GM19351 (cell line): ENCODE data around the gene ARHGAP26.
A peak's percentile ranks its signal among the peaks of the same experiment; 100 is the strongest.
"Not testable (repeated sequence)": the region's sequence is repeated elsewhere in the genome, so short reads cannot be mapped to it uniquely, and the experiment has no call there.

Source experiments
- ATAC-seq: cut with Tn5 transposase; IDR thresholded peaks from one replicate; pipeline ENCODE4 v1.9.1; 2021; ENCODE audit warnings: mild to moderate bottlenecking, moderate library complexity; ENCODE audit not compliant: unreplicated experiment

The ARHGAP26 gene

GRCh38 chr5:143191720-143192119 is 421.5 kb downstream of the ARHGAP26 start:
- ATAC-seq: no peak

- ATAC-seq: no peak
Measured at GRCh38 chr5:143192191-143192900, 422.2 kb downstream of the ARHGAP26 start.

GRCh38 chr5:143194206-143194605 is 424.0 kb downstream of the ARHGAP26 start:
- no peak for ATAC-seq

GRCh38 chr5:143194713-143195112 is 424.5 kb downstream of the ARHGAP26 start:
- no peak for ATAC-seq

- ATAC-seq: no peak
Measured at GRCh38 chr5:143195491-143195890, 425.3 kb downstream of the ARHGAP26 start.

GRCh38 chr5:143196601-143197259 is 426.6 kb downstream of the ARHGAP26 start:
- no peak for ATAC-seq

GRCh38 chr5:143197260-143197656 is 427.1 kb downstream of the ARHGAP26 start:
- no peak for ATAC-seq

- ATAC-seq: no peak
Measured at GRCh38 chr5:143198332-143198731, 428.2 kb downstream of the ARHGAP26 start.

GRCh38 chr5:143199161-143199560 is 429.0 kb downstream of the ARHGAP26 start:
- ATAC-seq: no peak

- no peak for ATAC-seq
Measured at GRCh38 chr5:143199843-143200242, 429.7 kb downstream of the ARHGAP26 start.

GRCh38 chr5:143200781-143201398 is 430.7 kb downstream of the ARHGAP26 start:
- no peak for ATAC-seq

GRCh38 chr5:143201589-143201988 is 431.4 kb downstream of the ARHGAP26 start:
- ATAC-seq: no peak

- ATAC-seq: not testable (repeated sequence)
Measured at GRCh38 chr5:143203301-143203956, 433.3 kb downstream of the ARHGAP26 start.

- ATAC-seq: no peak
Measured at GRCh38 chr5:143204474-143205246, 434.5 kb downstream of the ARHGAP26 start.

- no peak for ATAC-seq
Measured at GRCh38 chr5:143205386-143205785, 435.2 kb downstream of the ARHGAP26 start.

- ATAC-seq: no peak
Measured at GRCh38 chr5:143205883-143206195, 435.7 kb downstream of the ARHGAP26 start.

GRCh38 chr5:143206196-143207053 is 436.2 kb downstream of the ARHGAP26 start:
- peak; percentile 48 for ATAC-seq

- peak; percentile 5 for ATAC-seq
Measured at GRCh38 chr5:143207058-143207457, 436.9 kb downstream of the ARHGAP26 start.

- peak; percentile 20 for ATAC-seq
Measured at GRCh38 chr5:143207563-143208364, 437.6 kb downstream of the ARHGAP26 start.
